Pulmonary artery endothelial cell (primary cell): Measurements from ENCODE around the gene ABHD15. TPM values are rescaled to one million over a fixed set of nuclear protein-coding genes. Genes with fewer than 3 reads are reported as not detected.

Experiments
- DNase-seq: peaks from one replicate; pipeline ENCODE4 v3.0.0-alpha.2; 2011; ENCODE audit warnings: low read depth, low spot score
- total RNA-seq: library from RNA; depleted of rRNA; stranded (reverse); fragments of >200 nt; gene quantifications from 2 replicates; pipeline ENCODE4 v1.2.3, GENCODE V29; 2014

ABHD15 gene
- total RNA-seq, 1 donor from 2014 or later = 7.1 TPM

- DNase-seq = no peak
Observed at GRCh38 chr17:29526322-29526721, 40.5 kb downstream of the ABHD15 start.

GRCh38 chr17:29524692-29525091 is 42.1 kb downstream of the ABHD15 start:
- DNase-seq = no peak

- DNase-seq = no peak
Observed at GRCh38 chr17:29518359-29518758, 48.5 kb downstream of the ABHD15 start.

GRCh38 chr17:29514792-29515191 is 52.0 kb downstream of the ABHD15 start:
- DNase-seq = no peak

GRCh38 chr17:29510953-29511352 is 55.9 kb downstream of the ABHD15 start:
- no peak for DNase-seq

Other genes starting within 250 kb of the ABHD15 start
- 54.0 and 62.6 TPM in 2 replicates for gene TAOK1, start 176.7 kb downstream of the ABHD15 start, total RNA-seq
- 32.2 and 40.9 TPM in 2 replicates for gene TP53I13, start 1.7 kb upstream of the ABHD15 start, total RNA-seq
- 44.8 and 53.9 TPM in 2 replicates for gene GIT1, start 22.6 kb upstream of the ABHD15 start, total RNA-seq
- 12.3 and 19.1 TPM in 2 replicates for gene ANKRD13B, start 26.1 kb upstream of the ABHD15 start, total RNA-seq
- gene CORO6, start 55.9 kb upstream of the ABHD15 start, total RNA-seq = 1.3 and 3.4 TPM in 2 replicates